GM12892 (cell line): ENCODE results near the gene REEP2.

Source experiments
- POLR2A ChIP-seq: IDR thresholded peaks from 2 replicates; pipeline ENCODE4 v1.6.1; 2011; ENCODE audit warnings: low read depth, low read length, control low read depth
- POLR2AphosphoS5 ChIP-seq: IDR thresholded peaks from 2 replicates; pipeline ENCODE4 v1.6.1; 2011; ENCODE audit warnings: low read depth, low read length, control low read depth
- TAF1 ChIP-seq: IDR thresholded peaks from 2 replicates; pipeline ENCODE4 v1.6.1; 2011; ENCODE audit warnings: low read depth, mild to moderate bottlenecking, control low read depth, low read length, borderline replicate concordance

DNA sequence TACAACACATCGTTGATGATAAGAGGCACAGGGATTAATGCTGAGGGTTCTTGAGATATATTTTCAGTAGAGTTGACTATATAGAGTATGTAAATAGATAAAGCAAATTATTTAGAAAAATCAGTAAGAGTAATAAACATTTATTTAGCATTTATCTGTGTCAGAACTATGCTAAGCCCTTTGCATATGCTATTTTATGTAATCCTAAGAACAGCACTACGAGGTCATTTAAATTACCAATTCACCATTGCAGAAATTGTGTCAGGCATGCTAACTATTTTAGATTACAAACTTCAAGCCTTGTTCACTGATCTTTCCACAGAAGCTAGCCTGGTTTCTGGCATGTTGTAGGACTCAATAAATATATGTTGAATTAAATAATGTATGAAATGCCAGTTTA, 20.4 kb upstream of the REEP2 start:
- TF ChIP-seq POLR2A, result no peak
- TF ChIP-seq POLR2AphosphoS5, result no peak
- TF ChIP-seq TAF1, result no peak
